HG03196 (cell line): ENCODE measurements around the gene PADI4.

Experiments
- ATAC-seq: cut with Tn5 transposase; IDR thresholded peaks from one replicate; pipeline ENCODE4 v1.9.1; 2021; ENCODE audit not compliant: unreplicated experiment

The PADI4 gene, protein sequence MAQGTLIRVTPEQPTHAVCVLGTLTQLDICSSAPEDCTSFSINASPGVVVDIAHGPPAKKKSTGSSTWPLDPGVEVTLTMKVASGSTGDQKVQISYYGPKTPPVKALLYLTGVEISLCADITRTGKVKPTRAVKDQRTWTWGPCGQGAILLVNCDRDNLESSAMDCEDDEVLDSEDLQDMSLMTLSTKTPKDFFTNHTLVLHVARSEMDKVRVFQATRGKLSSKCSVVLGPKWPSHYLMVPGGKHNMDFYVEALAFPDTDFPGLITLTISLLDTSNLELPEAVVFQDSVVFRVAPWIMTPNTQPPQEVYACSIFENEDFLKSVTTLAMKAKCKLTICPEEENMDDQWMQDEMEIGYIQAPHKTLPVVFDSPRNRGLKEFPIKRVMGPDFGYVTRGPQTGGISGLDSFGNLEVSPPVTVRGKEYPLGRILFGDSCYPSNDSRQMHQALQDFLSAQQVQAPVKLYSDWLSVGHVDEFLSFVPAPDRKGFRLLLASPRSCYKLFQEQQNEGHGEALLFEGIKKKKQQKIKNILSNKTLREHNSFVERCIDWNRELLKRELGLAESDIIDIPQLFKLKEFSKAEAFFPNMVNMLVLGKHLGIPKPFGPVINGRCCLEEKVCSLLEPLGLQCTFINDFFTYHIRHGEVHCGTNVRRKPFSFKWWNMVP

DNA sequence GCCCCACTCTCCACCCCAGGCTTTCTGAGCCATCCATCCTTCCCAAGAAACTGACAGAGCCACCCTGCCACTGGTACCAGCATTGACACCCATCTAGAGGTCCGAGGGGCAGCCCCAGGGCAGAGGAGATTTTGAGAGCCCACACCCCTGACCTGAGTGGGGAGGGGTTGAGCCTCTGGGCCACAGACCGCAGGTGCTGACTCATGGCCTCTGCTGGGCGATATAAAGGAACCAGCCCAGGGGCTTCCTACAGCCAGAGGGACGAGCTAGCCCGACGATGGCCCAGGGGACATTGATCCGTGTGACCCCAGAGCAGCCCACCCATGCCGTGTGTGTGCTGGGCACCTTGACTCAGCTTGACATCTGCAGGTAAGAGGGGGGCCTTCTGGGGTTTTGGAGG, at the start of gene PADI4:
Gene PADI4, plus strand, starts transcription at position 252 of the 400 bp plus-strand sequence. Its CDS starts 26 bp downstream, at position 278.
- ATAC-seq, result no peak

DNA sequence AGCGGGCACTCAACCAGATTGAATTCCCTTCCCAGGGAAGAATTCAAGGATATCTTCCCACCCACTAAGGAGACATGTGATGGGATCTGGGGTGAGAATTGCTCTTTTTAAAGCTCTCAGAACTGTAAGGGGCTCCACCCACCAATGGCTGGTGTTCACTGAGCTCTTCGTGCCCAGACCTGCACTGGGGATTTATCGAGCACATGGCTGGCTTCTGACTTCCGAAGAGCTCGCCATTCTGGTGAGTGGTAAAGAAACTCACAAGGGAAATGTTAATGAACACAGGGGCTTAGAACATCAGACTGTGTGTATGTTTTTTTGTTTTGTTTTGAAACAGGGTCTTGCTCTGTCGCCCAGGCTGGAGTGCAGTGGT, 49.3 kb upstream of the PADI4 start:
- ATAC-seq, result no peak

DNA sequence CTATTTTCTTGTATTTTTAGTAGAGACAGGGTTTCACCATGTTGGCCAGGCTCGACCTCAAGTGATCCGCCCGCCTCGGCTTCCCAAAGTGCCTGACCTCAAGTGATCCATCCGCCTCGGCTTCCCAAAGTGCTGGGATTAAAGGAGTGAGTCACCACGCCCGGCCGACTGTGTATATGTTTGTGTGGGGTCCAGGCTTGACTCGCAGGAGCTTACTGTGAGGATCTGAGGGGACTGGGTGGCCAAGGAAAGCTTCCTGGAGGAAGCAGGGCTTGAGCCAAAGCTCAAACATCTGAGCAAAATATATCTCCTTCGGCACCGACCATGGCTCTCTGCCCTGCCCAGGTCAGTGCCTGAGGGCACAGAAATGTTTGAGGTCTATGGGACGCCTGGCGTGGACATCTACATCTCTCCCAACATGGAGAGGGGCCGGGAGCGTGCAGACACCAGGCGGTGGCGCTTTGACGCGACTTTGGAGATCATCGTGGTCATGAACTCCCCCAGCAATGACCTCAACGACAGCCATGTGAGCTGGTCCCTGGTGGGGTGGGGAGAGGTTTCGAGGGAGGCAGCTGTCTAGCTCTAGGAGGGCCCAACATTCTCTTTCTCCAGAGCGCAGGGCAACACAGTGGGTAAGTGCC, 48.6 kb upstream of the PADI4 start:
- ATAC-seq, result no peak

DNA sequence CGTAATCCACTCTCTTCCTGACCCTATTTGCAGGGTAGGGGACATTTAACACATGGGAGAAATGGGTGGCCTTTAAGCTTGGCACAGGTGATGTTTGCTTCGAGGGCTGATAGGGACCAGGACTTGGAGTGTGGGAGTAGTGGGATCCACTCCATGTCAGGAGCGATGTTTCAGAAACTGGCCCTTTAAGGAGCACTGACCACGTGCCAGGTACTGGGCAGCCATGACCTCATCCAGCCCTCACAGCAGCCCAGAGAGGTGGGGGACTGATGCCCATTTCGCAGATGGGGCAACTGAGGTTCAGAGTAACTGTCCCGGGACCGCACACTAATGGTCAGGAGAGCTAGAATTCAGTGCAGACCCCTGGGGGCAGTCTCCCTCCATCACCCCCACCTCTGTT, 47.7 kb upstream of the PADI4 start:
- ATAC-seq, result no peak

DNA sequence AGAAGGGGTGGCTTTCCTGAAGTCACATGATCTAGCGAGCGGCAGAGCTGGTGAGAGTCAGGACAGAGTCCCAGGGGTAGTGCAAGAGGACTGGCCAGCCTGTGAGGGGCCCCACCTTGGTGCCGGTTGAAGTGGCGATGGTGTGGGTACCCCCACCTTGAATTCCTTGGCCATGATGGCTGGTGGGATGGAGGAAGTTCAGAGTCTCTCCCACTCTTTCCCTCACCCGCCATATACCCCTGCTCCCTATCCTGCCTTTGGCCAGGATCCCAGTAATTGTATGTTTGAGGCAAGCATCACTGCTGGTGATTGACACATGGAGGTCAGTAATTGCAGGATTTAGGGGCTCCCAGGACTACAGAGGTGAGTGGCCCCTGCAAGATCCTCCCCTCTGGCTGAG, 47.3 kb upstream of the PADI4 start:
- no peak for ATAC-seq

DNA sequence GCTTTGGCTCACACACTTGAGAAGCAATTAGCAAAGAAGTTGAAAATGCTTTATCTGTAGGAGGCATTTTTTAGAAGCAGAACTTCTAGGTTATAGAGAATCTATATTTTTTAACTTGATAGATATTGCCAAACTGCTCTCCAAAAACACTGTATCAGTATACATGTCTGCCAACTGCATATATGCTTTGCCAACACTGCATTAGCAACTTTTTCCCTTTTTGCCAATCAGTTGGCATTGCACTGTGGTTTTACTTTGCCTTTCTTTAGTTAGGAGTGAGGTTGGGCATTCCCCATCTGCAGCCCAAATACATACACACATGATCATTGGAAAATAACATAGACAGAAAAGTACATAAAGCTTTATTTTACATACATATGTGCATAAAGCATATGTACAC, 44.1 kb upstream of the PADI4 start:
- ATAC-seq, result no peak

DNA sequence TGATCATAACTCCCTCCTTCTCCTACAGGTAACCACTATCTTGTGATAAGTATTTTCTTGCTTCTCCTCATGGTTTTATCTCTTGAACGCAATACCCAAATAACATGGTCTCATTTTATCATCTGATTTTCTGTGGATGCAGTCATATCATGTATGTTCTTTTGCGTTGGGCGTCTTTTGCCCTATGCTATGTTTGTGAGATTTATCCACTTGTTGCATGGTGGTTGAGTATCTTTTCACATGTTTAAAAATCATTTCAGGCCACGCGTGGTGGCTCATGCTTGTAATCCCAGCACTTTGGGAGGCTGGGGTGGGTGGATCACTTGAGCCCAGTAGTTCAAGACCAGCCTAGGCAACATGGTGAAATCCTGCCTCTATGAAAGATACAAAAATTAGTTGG, 43.5 kb upstream of the PADI4 start:
- no peak for ATAC-seq

DNA sequence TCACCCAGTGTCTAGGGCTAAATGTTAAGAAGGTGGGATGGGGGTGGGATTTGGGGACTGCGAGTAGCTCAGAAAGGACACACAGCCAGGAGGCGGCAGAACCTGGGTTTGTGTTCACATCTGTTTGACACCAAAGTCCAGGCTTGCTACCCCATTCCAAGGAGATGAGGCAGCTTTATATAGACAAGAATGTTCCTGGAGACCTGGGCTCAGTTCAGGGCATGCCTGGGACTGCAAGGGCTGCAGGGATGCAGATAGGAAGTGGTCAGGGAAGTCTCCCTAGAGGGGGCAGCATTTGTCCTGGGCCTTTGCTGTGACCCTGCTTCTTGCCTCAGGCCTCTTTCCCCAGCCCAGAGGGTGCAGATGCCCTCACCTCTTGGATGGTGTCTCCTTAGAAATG, 42.8 kb upstream of the PADI4 start:
- no peak for ATAC-seq

DNA sequence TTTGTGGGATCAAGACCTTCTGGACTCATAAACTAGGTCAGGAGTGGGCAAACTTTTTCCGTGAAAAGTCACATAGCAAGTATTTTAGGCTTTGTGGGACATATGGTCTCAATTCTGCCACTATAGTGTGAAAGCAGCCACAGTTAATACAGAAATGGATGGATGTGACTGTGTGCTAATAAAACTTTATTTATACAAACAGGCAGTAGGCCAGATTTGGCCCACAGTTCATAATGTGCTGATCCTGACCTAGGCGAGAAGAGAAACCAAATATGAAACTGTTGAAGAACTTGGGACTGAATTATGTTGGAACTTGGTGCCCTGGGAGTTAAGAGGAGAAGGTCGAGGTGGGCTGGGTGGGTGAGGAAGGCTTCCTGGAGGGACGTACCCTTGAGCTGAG, 42.0 kb upstream of the PADI4 start:
- ATAC-seq, result no peak

DNA sequence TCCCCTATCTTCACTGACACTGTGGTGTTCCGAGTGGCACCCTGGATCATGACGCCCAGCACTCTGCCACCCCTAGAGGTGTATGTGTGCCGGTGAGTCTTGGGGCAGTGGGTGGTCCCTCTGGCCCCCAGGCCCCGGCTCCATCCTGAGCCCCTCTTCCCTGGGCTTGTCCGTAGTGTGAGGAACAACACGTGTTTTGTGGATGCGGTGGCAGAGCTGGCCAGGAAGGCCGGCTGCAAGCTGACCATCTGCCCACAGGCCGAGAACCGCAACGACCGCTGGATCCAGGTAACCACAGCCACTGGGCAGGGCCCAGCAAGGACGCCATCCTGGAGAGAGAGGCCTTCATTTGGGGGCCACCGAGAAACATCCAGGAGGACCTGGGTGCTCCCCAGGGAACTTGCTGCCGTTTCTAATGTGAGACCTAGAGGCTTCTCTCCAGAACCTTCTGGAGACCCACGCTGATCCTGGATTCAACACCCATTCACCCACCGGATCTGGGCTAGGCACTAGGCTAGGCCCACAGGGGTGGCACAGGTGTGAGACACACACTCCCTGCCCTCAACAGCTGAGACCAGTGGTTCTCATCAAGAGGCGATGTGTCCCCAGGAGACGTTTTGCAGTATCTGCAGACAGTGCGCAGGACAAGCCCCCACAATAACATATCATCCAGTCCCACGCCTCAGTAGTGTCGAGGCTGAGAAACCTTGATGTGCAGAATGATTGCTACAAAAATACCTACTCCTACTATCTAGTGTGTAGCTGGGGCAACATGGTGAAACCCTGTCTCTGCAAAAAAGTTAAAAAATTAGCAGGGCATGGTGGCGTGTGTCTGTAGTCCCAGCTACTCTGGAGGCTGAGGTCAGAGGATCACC, 36.9 kb upstream of the PADI4 start:
- ATAC-seq, result no peak

DNA sequence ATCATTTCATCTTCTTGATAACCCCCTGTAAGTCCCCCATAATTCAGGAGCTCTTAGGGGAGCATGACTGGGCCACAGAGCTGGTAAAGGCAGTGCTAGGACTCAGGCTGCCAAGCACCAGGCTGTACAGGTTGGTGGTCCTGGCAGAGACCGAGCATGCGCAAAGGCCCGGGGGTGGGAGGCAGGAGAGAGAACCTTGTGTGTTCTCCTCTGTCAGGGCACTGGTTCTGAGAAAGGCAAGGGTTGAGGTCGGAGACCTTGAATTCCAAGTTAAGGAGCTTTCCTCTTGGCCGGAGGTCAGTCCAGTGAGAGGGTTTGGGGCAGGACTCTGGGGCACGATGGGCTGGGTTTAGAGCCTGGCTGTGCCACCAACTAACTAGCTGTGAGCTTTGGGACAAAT, 35.9 kb upstream of the PADI4 start:
- no peak for ATAC-seq

DNA sequence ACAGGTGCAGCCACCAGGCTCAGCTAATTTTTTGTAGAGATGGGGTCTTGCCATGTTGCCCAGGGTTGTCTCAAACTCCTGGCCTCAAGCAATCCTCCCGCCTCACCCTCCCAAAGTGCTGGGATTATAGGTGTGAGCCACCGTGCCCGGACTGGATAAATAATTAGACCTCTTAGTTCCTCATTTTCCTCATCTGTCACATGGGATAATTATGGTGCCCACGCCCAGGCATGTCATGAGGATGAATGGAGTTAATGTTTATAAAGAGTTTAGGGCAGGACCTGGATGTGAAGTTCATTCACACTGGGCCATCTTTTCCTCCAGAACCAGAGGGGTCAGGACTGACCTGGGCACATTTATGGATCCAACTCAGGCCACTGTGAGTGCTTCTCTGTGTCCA, 35.4 kb upstream of the PADI4 start:
- ATAC-seq, result no peak

DNA sequence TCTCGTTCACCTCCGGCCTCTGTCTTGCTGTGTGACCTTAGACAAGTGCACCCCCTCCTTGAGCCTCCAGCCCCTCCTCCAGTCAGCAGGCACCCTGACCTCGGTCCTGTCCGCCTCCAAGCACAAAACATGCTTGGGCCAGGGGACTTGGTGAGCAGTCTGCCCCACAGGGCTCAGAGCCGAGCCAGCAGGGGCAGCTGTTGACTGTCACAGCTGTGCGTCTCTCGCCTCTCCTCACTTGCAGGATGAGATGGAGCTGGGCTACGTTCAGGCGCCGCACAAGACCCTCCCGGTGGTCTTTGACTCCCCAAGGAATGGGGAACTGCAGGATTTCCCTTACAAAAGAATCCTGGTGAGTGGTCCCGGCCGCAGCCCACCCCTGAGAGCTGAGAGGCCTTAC, 34.9 kb upstream of the PADI4 start:
- ATAC-seq, result no peak

DNA sequence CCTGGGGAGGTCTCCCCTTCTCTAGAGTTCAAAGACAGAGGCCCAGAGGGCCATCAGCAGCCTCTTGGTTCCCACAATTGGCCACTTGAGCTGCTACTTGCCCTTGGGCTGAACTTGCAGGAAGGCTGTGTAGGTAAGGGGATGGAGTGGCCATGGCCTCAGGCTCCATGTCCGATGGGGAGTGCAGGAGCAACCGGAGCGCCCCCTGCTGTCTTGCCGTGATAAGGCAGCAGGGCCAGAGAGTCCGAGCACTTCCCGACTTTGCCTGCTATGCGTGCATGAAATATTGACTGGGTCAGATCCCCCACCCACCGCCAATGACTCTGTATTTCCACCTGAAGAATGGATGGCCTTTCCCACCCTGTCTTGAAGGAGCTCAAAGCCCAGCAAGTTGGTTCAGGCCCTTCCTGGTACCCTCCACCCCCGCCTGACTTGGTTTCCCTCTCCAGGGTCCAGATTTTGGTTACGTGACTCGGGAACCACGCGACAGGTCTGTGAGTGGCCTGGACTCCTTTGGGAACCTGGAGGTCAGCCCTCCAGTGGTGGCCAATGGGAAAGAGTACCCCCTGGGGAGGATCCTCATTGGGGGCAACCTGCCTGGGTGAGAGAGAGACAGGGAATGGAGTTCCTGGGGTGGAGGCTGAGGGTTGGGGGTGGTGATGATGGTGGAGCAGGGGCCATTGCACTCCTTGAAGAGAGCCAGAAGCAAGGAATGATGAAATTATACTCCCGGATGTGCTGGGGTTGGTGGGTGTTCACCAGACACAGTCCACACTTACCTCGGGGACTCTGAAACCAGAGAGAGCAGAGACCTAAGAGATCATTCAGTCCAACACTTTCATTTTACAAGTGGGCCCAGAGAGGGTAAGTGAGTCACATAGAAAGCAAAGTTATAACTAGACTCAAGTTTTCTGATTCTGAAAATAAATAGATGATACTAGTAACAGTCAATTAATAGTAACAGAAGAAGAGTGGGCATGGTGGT, 33.5 kb upstream of the PADI4 start:
- no peak for ATAC-seq

DNA sequence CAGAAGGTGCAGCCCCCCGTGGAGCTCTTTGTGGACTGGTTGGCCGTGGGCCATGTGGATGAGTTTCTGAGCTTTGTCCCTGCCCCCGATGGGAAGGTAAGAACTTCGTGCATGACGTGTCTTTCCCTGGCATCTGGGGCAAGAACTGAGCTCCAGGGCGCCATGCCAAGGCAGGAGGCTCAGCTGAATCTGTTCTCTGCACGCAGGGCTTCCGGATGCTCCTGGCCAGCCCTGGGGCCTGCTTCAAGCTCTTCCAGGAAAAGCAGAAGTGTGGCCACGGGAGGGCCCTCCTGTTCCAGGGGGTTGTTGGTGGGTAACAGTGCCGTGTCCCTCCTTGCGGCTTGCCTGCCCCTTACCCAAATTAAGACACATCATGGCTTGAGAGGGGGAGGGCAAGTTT, 31.4 kb upstream of the PADI4 start:
- ATAC-seq, result no peak

DNA sequence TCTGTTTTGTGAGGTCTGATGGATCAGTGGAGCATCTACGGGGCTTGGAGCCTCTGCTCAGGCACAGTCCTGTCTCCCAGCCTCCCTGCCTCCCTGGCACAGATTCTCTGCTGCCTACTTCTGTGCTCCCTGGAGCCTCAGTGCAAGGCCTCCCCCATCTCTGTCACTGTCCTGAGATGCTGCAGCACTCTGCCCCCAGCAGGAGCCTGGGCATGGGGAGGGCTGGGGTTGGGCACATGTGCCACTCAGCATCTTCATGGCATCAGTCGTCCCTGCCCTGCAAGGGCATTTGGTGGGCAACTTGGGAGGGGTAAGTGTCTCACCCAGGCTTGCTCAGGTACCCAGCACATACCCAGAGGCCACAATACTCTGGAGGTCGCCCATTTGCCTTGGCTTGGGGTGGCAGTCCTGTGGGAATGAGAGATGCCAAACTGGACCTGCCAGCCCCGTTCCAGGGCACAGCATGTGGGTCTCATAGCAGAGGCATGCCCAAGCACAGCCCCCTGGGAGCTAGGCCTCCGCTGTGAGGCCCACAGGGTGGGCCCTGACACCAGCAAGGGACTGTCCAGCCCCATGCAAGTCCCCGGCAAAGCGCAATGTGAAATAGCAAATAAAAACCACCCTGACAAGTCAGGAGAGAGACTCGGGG, 30.4 kb upstream of the PADI4 start:
- ATAC-seq, result no peak

DNA sequence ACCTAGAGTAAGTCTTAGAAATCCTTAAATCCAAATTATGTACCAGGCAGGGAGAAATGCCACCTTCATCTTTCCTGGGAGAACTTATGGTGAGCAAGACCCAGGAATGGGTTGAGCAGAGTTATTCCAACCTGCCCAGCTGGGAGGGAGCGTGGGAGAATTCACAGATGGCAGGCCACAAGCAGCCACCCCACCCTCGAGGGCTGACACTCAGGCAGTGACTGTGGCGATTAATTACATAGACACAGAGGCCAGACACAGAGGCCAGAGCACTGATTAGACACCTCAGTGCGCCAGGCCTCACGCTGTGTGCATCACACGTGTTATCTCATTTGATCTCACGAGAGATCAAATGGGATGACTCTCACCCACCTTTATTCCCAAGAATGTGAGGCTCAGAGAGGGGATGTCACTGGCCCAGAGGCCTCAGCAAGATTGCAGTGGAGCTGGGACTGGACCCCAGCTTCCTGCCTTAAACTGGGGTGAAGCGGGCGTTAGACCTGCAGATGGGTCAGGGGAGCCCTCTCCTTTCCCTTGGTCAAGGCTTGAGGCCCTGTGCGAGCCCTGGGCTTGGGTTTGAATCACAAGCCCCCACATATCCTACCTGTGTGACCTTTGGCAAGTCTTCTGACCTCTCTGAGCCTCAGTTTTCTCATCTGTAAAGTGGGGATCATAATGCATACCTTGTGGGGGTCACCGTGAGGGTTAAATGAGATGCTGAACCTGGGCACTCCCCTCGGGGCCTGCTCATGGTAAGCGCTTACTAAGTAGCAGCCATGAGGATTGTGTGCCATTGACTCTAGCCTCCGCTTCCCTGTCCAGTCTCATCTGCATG, 28.8 kb upstream of the PADI4 start:
- ATAC-seq, result no peak

DNA sequence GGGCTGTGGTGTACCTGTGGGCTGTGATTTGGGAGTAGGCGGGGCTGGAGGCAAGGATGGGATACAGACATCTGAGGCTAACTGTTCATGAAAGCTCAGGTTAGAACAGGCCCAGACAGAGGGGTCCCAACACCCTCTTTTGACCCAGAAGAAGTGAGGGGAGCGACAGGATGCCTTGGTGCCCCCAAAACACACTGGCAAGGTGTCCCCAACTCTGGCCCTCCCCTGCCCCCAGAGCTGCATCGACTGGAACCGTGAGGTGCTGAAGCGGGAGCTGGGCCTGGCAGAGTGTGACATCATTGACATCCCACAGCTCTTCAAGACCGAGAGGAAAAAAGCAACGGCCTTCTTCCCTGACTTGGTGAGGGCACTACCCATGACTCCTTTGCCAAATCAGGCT, 27.6 kb upstream of the PADI4 start:
- ATAC-seq, result no peak

DNA sequence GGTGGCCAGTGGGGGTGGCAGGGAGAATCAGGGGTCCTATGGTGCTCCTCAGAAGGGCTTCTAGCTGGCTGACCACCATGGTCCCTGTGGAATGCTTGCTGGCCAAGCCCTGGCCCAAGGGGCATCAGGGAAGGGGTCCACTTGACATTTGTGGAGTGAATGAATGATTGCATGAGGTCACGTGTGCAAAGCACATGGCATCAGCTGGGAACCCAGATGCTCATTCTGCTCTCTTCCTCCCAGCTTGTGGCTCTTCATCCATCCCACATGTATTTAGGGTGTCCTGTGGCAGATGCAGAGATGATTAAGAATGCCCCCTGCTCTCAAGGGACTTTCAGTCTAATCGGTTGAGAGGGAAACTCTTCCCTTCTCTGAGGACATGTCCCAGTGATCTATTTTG, 27.1 kb upstream of the PADI4 start:
- no peak for ATAC-seq
